ENCODE measurements around the gene BCAR3. TPM values are rescaled to one million over a fixed set of nuclear protein-coding genes. Genes with fewer than 3 reads are reported as not detected.

Gene BCAR3
- total RNA-seq, 6 experiments from 2014 or later: 24.4 to 55.1 (median 26.2) TPM

DNA sequence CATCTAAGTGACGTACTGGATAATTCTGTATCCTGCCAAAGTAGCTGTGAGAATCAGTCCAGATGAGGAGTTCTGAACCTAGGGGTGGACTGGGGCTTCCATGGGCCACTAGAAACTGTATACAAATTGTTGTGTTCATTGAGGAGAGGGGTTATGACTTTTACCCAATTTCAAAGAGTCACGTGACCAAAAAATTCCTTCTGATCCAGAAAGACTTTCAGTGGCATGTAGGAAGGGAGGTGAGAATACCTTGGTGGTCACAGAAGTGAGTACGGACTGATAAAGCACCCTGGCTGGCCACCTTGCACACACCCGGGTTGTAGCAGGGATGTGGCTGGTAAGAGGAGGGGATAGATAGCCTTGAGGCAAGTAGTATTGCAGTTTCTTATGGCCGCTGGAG lies 60.4 kb downstream of the BCAR3 start:
- Mint-ChIP-seq H3K9me3 (peaks cover 12% of the 10 kb centered on the region), H3K4me1 (ENCODE audit: low read depth) (peaks cover 99% of the 10 kb centered on the region), H3K27ac (peak overlapping the region; percentile 89), H3K36me3 (ENCODE audit: low read depth) (peaks cover 27% of the 10 kb centered on the region), H3K27me3 (ENCODE audit: insufficient read depth) (peaks cover 8% of the 10 kb centered on the region), H3K4me3 (peak overlapping the region; percentile 26; the same call in 1 of the 2 replicates)
- TF ChIP-seq, protein P1, sequence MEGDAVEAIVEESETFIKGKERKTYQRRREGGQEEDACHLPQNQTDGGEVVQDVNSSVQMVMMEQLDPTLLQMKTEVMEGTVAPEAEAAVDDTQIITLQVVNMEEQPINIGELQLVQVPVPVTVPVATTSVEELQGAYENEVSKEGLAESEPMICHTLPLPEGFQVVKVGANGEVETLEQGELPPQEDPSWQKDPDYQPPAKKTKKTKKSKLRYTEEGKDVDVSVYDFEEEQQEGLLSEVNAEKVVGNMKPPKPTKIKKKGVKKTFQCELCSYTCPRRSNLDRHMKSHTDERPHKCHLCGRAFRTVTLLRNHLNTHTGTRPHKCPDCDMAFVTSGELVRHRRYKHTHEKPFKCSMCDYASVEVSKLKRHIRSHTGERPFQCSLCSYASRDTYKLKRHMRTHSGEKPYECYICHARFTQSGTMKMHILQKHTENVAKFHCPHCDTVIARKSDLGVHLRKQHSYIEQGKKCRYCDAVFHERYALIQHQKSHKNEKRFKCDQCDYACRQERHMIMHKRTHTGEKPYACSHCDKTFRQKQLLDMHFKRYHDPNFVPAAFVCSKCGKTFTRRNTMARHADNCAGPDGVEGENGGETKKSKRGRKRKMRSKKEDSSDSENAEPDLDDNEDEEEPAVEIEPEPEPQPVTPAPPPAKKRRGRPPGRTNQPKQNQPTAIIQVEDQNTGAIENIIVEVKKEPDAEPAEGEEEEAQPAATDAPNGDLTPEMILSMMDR (IDR thresholded peaks at IDR 0.05): no peak
- DNase-seq: no peak

DNA sequence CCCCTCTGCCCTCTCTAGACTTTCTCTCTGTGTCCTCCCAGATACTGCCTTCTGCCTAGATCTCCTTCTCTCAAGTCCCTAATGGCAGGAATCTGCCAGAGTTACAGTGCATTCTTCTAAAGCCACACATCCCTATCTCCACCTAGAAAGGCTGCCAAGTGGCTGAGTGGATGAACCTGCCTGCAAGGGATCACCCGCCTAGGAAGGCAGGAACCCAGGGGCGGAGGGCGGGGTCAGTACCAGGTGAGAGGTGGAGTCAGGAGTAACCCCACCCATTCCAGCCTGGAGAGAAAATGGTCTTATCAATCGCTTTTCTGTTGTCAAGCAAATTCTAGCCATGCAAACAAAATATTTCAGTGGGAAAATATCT lies 60.8 kb downstream of the BCAR3 start:
- Mint-ChIP-seq H3K36me3 (ENCODE audit: low read depth) (peaks cover 24% of the 10 kb centered on the region), H3K27me3 (ENCODE audit: insufficient read depth) (peaks cover 8% of the 10 kb centered on the region), H3K27ac (peak overlapping the region; percentile 89), H3K4me1 (ENCODE audit: low read depth) (peaks cover 99% of the 10 kb centered on the region), H3K9me3 (peaks cover 12% of the 10 kb centered on the region), H3K4me3 (no peak overlapping the region)
- DNase-seq: no peak
- TF ChIP-seq, protein P1 (IDR thresholded peaks at IDR 0.05): no peak

DNA sequence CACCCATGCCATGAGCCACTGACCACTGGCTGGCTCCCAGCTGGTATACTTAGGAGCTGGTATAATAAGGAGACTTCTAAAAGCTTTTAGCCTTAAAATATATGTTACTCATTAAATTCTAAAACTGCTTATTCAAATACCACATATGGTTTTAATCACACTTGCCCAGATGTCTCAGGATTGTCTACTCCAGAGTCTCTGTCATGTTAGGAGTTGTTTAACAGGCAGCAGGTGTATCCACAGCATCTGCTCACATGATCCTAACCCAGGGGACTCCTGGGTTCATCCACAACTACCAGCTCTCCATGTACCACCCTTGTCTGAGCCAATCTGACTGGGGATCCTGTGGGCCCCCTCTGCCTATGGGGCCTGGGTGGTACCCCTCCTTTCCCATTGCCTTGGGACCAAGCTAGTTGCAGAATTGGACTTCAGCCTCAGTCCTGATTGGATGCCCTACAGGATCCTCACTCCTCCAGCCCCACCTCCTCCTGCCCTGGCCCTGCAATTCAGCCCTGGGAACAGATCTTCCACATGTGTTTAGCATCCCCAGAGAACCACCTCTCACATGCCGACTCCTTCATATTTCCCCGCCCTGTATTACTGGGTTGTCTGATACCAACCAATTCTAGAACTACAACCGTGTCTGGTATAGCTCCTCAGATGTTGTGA lies 61.3 kb downstream of the BCAR3 start:
- peak overlapping the region; percentile 89 for H3K27ac Mint-ChIP-seq
- peaks cover 8% of the 10 kb centered on the region for H3K27me3 Mint-ChIP-seq (ENCODE audit: insufficient read depth)
- peaks cover 99% of the 10 kb centered on the region for H3K4me1 Mint-ChIP-seq (ENCODE audit: low read depth)
- peaks cover 12% of the 10 kb centered on the region for H3K9me3 Mint-ChIP-seq
- no peak overlapping the region for H3K4me3 Mint-ChIP-seq
- peak; percentile 44 for DNase-seq
- peaks cover 24% of the 10 kb centered on the region for H3K36me3 Mint-ChIP-seq (ENCODE audit: low read depth)
- TF ChIP-seq, protein P1 (IDR thresholded peaks at IDR 0.05): no peak

DNA sequence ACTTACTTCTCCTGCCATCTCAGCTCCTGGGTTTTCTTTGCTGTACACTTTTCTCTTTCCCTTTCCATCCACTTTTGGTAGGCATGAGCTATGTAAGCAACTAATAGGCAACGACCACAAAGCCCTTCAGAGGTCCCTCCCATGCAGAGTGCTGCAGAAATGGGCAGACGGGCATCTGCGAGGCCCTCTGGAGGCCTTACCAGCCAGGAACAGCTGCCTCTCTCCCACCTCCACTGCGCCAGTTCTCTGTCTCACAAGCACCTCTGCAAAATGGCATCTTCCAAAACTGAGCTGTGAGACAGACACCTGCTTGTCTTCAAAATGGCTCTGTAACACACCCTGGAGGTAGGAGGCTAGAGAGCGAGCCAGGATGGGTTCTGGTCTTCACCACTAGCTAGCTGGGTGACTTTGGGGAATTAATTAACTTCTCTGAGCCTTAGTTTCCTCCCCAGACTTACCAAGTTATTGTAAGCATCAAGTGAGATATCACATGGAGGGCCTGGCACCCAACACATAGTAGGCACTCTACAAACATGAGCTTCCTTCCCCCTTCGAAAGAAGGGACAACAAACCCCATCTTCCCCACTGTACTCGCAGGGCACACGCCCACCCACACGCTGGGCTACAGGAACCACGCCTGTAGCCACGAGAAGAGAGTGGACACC lies 62.0 kb downstream of the BCAR3 start:
- no peak overlapping the region for H3K4me3 Mint-ChIP-seq
- DNase-seq: no peak
- TF ChIP-seq, protein P1 (IDR thresholded peaks at IDR 0.05): peak; percentile 27; the same call in 1 of the 2 replicates
- H3K27ac Mint-ChIP-seq: peak overlapping the region; percentile 42
- peaks cover 24% of the 10 kb centered on the region for H3K36me3 Mint-ChIP-seq (ENCODE audit: low read depth)
- H3K27me3 Mint-ChIP-seq (ENCODE audit: insufficient read depth): peaks cover 8% of the 10 kb centered on the region
- H3K4me1 Mint-ChIP-seq (ENCODE audit: low read depth): peaks cover 99% of the 10 kb centered on the region
- H3K9me3 Mint-ChIP-seq: peaks cover 12% of the 10 kb centered on the region

DNA sequence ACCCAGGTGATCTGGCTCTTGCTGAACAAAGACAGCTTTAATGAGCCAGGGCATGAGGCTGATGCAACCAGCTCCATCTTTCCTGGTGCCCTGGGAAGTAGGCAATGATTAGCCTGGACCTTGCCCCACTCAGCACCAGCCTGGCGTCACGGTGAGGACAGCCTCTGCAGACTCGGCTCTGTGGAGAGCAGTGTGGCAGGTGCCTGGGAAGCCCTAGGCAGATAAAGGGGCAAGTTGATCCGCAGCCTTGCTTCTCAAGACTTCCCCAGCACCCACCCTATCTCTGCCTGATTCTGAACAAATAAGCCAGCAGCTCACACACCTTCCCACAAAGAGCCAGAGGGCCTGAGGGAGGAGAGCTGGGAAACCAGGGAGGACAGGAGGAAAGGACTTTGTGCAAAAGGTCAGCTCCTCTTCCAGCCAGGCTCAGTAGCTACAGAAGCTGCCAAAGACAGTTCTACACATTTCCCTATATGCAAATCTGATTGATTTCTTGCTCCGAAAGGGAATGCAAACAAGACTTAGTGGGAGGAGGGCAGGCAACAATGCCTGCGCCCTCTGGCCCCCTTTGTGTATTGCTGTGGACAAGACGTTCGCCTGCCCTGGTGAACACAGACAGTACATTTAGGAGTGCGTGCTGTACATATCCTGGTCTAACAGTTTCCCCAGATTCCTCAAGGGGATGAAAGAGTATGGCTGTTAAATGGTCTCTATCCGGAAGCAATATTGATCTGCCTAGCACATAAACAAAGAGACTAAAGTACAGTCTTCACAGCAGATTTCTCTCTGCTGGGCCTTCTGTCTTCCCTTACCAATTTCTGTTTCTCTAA lies 63.8 kb downstream of the BCAR3 start:
- peak overlapping the region; percentile 92 for H3K27ac Mint-ChIP-seq
- peaks cover 99% of the 10 kb centered on the region for H3K4me1 Mint-ChIP-seq (ENCODE audit: low read depth)
- H3K9me3 Mint-ChIP-seq: peaks cover 12% of the 10 kb centered on the region
- H3K4me3 Mint-ChIP-seq: no peak overlapping the region
- DNase-seq: no peak
- H3K27me3 Mint-ChIP-seq (ENCODE audit: insufficient read depth): peaks cover 6% of the 10 kb centered on the region
- TF ChIP-seq, protein P1 (IDR thresholded peaks at IDR 0.05): no peak
- peaks cover 29% of the 10 kb centered on the region for H3K36me3 Mint-ChIP-seq (ENCODE audit: low read depth)

Measured in HFFc6 (cell line).